ENCODE data around the gene NQO2.

GRCh38 chr6:2969549-2969948, 30.1 kb upstream of the NQO2 start:
- no peak for TF ChIP-seq POLR2A (IDR thresholded peaks at IDR 0.05)
- TF ChIP-seq, protein P1, sequence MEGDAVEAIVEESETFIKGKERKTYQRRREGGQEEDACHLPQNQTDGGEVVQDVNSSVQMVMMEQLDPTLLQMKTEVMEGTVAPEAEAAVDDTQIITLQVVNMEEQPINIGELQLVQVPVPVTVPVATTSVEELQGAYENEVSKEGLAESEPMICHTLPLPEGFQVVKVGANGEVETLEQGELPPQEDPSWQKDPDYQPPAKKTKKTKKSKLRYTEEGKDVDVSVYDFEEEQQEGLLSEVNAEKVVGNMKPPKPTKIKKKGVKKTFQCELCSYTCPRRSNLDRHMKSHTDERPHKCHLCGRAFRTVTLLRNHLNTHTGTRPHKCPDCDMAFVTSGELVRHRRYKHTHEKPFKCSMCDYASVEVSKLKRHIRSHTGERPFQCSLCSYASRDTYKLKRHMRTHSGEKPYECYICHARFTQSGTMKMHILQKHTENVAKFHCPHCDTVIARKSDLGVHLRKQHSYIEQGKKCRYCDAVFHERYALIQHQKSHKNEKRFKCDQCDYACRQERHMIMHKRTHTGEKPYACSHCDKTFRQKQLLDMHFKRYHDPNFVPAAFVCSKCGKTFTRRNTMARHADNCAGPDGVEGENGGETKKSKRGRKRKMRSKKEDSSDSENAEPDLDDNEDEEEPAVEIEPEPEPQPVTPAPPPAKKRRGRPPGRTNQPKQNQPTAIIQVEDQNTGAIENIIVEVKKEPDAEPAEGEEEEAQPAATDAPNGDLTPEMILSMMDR (IDR thresholded peaks at IDR 0.05) = no peak
